Measurements from ENCODE around the gene ZNF614.
"Not testable (repeated sequence)": the region's sequence is repeated elsewhere in the genome, so short reads cannot be mapped to it uniquely, and the experiment has no call there.

ZNF614 gene

GRCh38 chr19:51983361-51983760 lies 44.8 kb downstream of the ZNF614 start:
- peaks cover 23% of the 10 kb centered on the region for H3K4me1 ChIP-seq (ENCODE audit: insufficient read depth, low read length)
- no peak overlapping the region for H3K9ac ChIP-seq (ENCODE audit: low read depth, low read length)
- H3K4me2 ChIP-seq (ENCODE audit: insufficient read depth, low read length) = no peak overlapping the region
- peaks cover 64% of the 10 kb centered on the region for H3K9me3 ChIP-seq (ENCODE audit: insufficient read depth, low read length, severe bottlenecking)
- H3K4me3 ChIP-seq (ENCODE audit: low read depth in 1 of 2, low read length in 2 of 2) = no peak overlapping the region
- ATAC-seq (ENCODE audit: insufficient read depth, low read depth) (no peak), DNase-seq (no peak)
- H4K20me1 ChIP-seq (ENCODE audit: insufficient read depth, low read length) = no peaks in the 10 kb centered on the region
- no peaks in the 10 kb centered on the region for H3K27me3 ChIP-seq (ENCODE audit: insufficient read depth, low read length, poor library complexity)
- H2AFZ ChIP-seq (ENCODE audit: low read depth, low read length) = no peak overlapping the region
- peaks cover 64% of the 10 kb centered on the region for H3K36me3 ChIP-seq (ENCODE audit: insufficient read depth, low read length)
- no peak for TF ChIP-seq EZH2 (IDR thresholded peaks at IDR 0.05; ENCODE audit: borderline replicate concordance, low read depth, low read length, severe bottlenecking)
- no peak for TF ChIP-seq CTCF (IDR thresholded peaks at IDR 0.05; ENCODE audit: borderline replicate concordance, extremely low read depth, low read length, poor library complexity, severe bottlenecking)
- H3K79me2 ChIP-seq (ENCODE audit: insufficient read depth, low read length) = peaks cover 83% of the 10 kb centered on the region
- no peak overlapping the region for H3K27ac ChIP-seq (ENCODE audit: low read length)

- H3K27ac ChIP-seq (ENCODE audit: low read length); H3K27me3 ChIP-seq (ENCODE audit: insufficient read depth, low read length, poor library complexity); H3K4me3 ChIP-seq (ENCODE audit: low read depth in 1 of 2, low read length in 2 of 2); H3K9ac ChIP-seq (ENCODE audit: low read depth, low read length); DNase-seq; H4K20me1 ChIP-seq (ENCODE audit: insufficient read depth, low read length); H2AFZ ChIP-seq (ENCODE audit: low read depth, low read length); ATAC-seq (ENCODE audit: insufficient read depth, low read depth); H3K4me2 ChIP-seq (ENCODE audit: insufficient read depth, low read length): not testable (repeated sequence)
- H3K9me3 ChIP-seq (ENCODE audit: insufficient read depth, low read length, severe bottlenecking) = peaks cover 73% of the 10 kb centered on the region
- peaks cover 15% of the 10 kb centered on the region for H3K4me1 ChIP-seq (ENCODE audit: insufficient read depth, low read length)
- peaks cover 96% of the 10 kb centered on the region for H3K79me2 ChIP-seq (ENCODE audit: insufficient read depth, low read length)
- peaks cover 67% of the 10 kb centered on the region for H3K36me3 ChIP-seq (ENCODE audit: insufficient read depth, low read length)
Measured at GRCh38 chr19:51980926-51981325, 47.3 kb downstream of the ZNF614 start.

GRCh38 chr19:51980116-51980736 lies 48.0 kb downstream of the ZNF614 start:
- DNase-seq (no peak), ATAC-seq (ENCODE audit: insufficient read depth, low read depth) (no peak)
- H3K4me3 ChIP-seq (ENCODE audit: low read depth in 1 of 2, low read length in 2 of 2) = no peak overlapping the region
- H3K79me2 ChIP-seq (ENCODE audit: insufficient read depth, low read length) = peaks cover 92% of the 10 kb centered on the region
- H3K4me1 ChIP-seq (ENCODE audit: insufficient read depth, low read length) = peaks cover 8% of the 10 kb centered on the region
- no peak overlapping the region for H3K4me2 ChIP-seq (ENCODE audit: insufficient read depth, low read length)
- no peak overlapping the region for H2AFZ ChIP-seq (ENCODE audit: low read depth, low read length)
- H3K9me3 ChIP-seq (ENCODE audit: insufficient read depth, low read length, severe bottlenecking) = peaks cover 74% of the 10 kb centered on the region
- TF ChIP-seq CTCF (IDR thresholded peaks at IDR 0.05; ENCODE audit: borderline replicate concordance, extremely low read depth, low read length, poor library complexity, severe bottlenecking) = no peak
- TF ChIP-seq EZH2 (IDR thresholded peaks at IDR 0.05; ENCODE audit: borderline replicate concordance, low read depth, low read length, severe bottlenecking) = no peak
- H4K20me1 ChIP-seq (ENCODE audit: insufficient read depth, low read length) = no peaks in the 10 kb centered on the region
- H3K9ac ChIP-seq (ENCODE audit: low read depth, low read length) = no peak overlapping the region
- H3K36me3 ChIP-seq (ENCODE audit: insufficient read depth, low read length) = peaks cover 67% of the 10 kb centered on the region
- H3K27me3 ChIP-seq (ENCODE audit: insufficient read depth, low read length, poor library complexity) = no peaks in the 10 kb centered on the region
- no peak overlapping the region for H3K27ac ChIP-seq (ENCODE audit: low read length)

GRCh38 chr19:51978882-51979281 lies 49.3 kb downstream of the ZNF614 start:
- H3K9me3 ChIP-seq (ENCODE audit: insufficient read depth, low read length, severe bottlenecking) = peaks cover 75% of the 10 kb centered on the region
- no peak overlapping the region for H3K27ac ChIP-seq (ENCODE audit: low read length)
- peaks cover 83% of the 10 kb centered on the region for H3K79me2 ChIP-seq (ENCODE audit: insufficient read depth, low read length)
- ATAC-seq (ENCODE audit: insufficient read depth, low read depth) = no peak
- H4K20me1 ChIP-seq (ENCODE audit: insufficient read depth, low read length) = no peaks in the 10 kb centered on the region
- H3K36me3 ChIP-seq (ENCODE audit: insufficient read depth, low read length) = peaks cover 70% of the 10 kb centered on the region
- H2AFZ ChIP-seq (ENCODE audit: low read depth, low read length) = no peak overlapping the region
- no peak overlapping the region; a peak in 1 of 4 replicates for H3K4me3 ChIP-seq (ENCODE audit: low read depth in 1 of 2, low read length in 2 of 2)
- no peak overlapping the region for H3K4me2 ChIP-seq (ENCODE audit: insufficient read depth, low read length)
- TF ChIP-seq EZH2 (IDR thresholded peaks at IDR 0.05; ENCODE audit: borderline replicate concordance, low read depth, low read length, severe bottlenecking) (no peak), CTCF (IDR thresholded peaks at IDR 0.05; ENCODE audit: borderline replicate concordance, extremely low read depth, low read length, poor library complexity, severe bottlenecking) (no peak)
- H3K4me1 ChIP-seq (ENCODE audit: insufficient read depth, low read length) = peaks cover 2% of the 10 kb centered on the region; the same call in 1 of the 2 replicates
- H3K27me3 ChIP-seq (ENCODE audit: insufficient read depth, low read length, poor library complexity) = no peaks in the 10 kb centered on the region
- DNase-seq = no peak
- H3K9ac ChIP-seq (ENCODE audit: low read depth, low read length) = no peak overlapping the region
